Measurements from ENCODE around the gene KRTAP5-2. TPM values are rescaled to one million over a fixed set of nuclear protein-coding genes. Genes with fewer than 3 reads are reported as not detected.
A peak's percentile ranks its signal among the peaks of the same experiment; 100 is the strongest.
"Not testable (repeated sequence)": the region's sequence is repeated elsewhere in the genome, so short reads cannot be mapped to it uniquely, and the experiment has no call there.

Gene KRTAP5-2
- total RNA-seq, 2 donors from 2014 or later = not detected

DNA sequence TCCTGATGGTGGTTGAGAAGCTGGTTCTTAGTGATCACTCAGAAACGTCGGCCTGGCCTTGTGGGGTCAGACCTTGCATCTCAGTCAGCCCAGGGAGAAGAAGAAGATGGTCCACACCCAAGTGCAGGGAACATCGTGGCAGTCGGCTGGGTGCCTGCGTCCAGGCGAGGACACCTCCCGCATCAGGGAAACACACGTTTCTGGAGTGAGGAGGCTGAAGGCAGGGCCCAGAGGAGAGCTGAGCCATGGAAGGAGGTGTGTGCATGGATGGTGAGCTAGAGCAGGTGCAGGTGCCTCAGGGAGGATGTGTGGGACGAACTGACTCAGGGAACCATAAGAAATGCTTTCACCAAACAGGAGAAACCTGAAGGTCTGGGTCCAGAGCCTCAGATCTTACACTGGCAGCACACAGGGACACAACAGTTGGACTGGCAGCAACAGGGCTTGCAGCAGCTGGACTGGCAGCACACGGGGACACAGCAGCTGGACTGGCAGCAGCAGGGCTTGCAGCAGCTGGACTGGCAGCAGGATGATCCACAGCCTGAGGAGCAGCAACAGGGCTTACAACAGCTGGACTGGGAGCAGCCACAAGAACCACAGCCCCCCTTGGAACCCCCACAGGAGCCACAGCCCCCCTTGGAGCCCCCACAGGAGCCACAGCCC is 632 bp downstream of the KRTAP5-2 start:
- DNase-seq (no peak), ATAC-seq (no peak)
- intact Hi-C loops (cut with DNase I, micrococcal nuclease) = no loop called here

DNA sequence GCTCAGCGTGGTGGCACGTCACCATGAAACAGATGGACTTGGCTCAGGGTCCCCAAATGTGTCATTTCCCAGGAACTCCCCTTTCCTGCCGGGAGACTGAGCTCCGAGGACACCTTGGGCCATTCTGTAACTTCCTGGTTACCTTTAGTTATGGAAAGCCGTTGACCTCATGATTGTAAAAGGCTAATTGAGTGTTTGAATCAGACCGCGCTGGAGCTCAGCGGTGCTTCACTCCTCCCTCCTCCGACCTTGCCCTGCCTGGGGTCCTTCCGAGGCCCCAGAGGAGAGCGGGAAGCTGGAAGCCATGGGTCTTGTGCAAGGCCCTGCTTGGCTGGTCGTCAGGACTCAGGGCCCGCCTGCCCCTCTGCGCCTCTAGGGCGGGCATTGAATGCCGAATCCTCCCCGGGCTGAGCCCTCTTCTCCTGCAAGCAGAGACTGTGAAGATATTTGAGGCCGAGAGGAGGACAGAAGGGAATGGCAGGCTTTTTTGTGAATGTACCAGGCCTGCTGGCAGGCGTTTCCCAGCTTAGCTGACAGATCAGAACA is 1.4 kb downstream of the KRTAP5-2 start:
- ATAC-seq = peak; percentile 87
- intact Hi-C loops (cut with DNase I, micrococcal nuclease) = not testable (repeated sequence)
- peak; percentile 42 to 60 for DNase-seq

DNA sequence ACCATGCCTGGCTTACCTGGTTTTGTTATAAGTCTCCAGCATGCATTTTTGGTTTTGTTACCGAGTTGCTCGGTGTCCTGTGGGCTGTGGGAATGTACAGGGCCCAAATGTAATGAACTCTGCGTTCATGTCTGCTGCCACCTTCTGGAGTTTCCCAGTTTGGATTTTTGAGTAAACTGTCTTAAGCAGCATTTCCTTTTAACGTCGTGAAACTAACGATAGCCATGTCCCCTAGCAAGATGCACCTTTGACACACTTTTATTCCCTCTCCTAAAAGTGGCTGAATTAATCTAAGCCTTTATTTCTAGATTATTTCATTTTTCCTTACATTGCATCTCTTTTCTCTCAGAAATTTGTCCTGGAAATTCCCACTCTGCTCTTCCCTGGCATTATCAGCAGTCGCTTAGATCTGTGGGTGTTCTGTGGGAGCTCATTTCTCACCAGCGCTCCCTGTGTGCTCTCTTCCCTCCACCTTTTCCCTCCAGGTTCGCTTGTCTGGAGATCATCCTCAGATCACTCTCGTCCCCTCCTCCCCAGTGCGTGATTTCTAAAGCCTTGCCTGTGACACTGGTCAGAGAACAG is 2.0 kb downstream of the KRTAP5-2 start:
- intact Hi-C loops (cut with DNase I, micrococcal nuclease); DNase-seq: not testable (repeated sequence)
- peak; percentile 49 for ATAC-seq

DNA sequence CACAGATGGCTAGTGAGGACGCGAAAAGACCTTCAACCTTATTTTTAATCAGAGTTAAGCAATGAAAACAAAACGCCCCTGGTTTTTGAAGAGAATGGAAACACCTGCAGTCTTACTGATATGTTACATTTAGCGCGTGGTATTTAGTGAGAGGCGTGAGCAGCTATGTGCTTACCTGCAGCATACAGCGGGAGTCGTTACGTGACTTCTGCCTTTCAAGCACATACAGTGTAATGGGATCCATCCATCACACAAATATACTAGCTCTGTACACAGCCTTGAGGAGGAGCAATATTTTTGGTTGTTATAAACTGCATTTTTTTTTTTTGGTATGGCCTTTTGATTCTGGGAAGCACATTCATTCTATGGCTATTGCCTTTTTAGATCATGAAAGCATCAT is 5.5 kb downstream of the KRTAP5-2 start:
- ATAC-seq (no peak), DNase-seq (no peak)
- intact Hi-C loops (cut with DNase I, micrococcal nuclease) = no loop called here

DNA sequence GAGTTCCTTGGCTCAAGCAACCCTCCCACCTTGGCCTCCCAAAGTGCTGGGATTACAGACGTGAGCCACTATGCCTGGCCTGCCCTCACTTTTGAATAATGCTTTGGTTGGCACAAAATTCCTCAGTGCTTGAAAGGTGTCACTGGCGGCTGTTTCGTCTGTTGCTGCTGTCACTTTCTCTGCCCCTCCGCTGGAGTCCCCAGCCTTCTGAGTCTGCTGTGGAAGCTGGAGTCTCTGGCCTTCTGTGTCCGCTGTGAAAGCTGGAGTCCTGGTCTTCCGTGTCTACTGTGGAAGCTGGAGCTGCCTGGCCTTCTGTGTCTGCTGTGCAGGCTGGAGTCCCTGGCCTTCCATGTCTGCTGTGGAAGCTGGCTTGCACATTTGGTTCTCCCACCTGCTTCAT is 8.1 kb downstream of the KRTAP5-2 start:
- DNase-seq = no peak
- intact Hi-C loops (cut with DNase I, micrococcal nuclease) = no loop called here
- no peak for ATAC-seq

DNA sequence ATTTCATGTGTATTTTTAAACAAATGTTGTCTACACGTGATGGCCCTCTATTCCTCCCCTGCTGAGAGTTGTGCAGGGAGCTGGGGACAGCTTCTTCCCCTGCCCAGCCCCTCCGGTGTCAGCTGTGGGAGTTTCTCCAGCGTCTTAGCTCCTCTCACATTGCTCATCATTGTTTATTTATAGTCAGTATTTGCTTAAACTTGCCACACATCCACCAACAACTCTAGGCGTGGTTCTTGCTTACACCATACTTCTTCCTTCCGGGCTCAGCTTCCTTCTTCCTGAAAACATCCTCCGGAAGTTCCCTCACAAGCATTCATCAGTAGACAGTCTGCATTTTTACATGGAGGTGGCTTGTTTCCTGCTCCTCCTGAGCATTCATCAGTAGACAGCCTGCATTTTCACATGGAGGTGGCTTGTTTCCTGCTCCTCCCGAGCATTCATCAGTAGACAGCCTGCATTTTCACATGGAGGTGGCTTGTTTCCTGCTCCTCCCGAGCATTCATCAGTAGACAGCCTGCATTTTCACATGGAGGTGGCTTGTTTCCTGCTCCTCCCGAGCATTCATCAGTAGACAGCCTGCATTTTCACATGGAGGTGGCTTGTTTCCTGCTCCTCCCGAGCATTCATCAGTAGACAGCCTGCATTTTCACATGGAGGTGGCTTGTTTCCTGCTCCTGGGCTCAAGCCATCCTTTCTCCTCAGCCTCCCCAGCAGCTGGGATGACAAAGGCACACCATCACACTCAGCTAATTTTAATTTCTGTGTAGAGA is 8.7 kb downstream of the KRTAP5-2 start:
- DNase-seq; intact Hi-C loops (cut with DNase I, micrococcal nuclease): not testable (repeated sequence)

DNA sequence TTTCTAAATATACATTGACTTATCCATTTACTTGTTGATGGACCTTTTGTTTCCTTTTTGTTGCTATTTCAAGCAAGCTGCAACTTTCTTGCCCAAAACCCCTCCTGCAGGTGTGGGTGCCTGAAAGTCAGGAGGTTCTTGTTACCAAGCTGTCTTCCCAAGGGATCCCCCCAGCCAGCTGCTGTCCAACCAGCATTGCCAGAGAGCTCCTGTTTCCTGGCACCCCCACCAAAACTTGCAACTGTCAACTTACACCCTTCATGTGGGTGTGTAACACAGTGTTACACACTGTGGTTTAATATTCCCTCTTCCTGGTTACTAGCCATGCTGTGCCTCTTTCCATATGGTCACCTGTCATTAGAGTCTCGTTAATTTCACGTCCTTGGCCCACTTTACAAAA is 11.4 kb downstream of the KRTAP5-2 start:
- ATAC-seq = peak; percentile 11
- DNase-seq = no peak
- intact Hi-C loops (cut with DNase I, micrococcal nuclease) = no loop called here

More for the DNA sequence above, 8.7 kb downstream of the KRTAP5-2 start:
- ATAC-seq = peak; percentile 76

DNA sequence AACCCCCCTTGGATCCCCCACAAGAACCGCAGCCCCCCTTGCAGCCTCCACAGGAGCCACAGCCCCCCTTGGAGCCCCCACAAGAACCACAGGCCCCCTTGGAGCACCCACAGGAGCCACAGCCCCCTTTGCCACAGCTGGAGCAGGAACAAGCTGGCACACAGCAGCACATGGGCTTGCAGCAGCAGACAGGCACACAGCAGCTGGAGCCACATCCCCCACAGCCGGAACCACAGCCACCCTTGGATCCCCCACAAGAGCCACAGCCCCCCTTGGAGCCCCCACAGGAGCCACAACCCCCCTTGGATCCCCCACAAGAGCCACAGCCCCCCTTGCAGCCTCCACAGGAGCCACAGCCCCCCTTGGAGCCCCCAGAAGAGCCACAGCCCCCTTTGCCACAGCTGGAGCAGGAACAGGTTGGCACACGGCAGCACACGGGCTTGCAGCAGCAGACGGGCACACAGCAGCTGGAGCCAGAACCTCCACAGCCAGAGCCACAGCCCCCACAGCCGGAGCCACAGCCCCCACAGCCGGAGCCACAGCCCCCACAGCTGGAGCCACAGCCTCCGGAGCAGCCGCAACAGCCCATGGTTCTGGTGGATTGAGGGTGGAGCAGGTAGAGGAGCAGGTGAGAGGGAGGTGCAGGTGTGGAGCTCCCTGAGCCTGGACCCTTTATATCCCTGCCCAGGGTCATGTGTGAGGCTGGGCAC is 13.3 kb downstream of the KRTAP5-2 start, which contains the start of gene KRTAP5-1:
TSS of gene KRTAP5-1 (minus strand) at position 623 of the 710 bp plus-strand sequence. CDS start at position 589, 34 bp downstream.
- intact Hi-C loops (cut with DNase I, micrococcal nuclease); DNase-seq; ATAC-seq: not testable (repeated sequence)

DNA sequence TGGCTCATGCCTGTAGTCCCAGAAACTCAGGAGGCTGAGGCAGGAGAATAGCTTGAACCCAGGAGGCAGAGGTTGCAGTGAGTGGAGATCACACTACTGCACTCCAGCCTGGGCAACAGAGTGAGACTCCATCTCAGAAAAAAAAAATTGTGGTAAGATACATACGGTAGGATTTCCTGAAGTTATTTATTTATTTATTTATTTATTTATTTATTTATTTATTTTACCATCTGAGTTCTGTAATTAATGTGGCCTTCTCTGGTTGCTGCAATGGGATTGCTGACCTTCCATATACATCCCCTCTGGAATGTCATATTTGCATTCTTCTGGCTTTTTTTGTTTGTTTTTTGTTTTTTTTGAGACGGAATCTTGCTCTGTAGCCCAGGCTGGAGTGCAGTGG is 15.2 kb downstream of the KRTAP5-2 start:
- DNase-seq; ATAC-seq; intact Hi-C loops (cut with DNase I, micrococcal nuclease): not testable (repeated sequence)

DNA sequence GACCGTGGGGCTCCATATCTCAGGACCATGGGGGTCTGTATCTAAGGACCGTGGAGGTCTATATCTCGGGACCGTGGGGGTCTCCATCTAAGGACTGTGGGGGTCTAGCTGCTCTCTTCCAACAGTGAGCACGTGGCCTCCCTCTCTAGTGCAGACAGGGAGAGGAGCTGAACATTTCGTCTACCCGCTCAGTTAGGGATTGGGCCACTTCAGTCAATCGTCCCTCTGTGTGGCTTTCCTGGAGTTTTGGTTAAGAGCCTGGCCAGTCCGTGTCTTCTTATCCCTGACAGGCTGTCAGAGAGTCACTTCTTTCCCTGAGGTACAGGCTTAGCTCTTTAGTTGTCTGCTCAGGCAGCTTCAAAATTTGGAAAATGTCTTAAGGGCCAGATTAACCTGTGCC is 16.1 kb downstream of the KRTAP5-2 start:
- intact Hi-C loops (cut with DNase I, micrococcal nuclease) = no loop called here
- ATAC-seq = no peak
- no peak for DNase-seq

DNA sequence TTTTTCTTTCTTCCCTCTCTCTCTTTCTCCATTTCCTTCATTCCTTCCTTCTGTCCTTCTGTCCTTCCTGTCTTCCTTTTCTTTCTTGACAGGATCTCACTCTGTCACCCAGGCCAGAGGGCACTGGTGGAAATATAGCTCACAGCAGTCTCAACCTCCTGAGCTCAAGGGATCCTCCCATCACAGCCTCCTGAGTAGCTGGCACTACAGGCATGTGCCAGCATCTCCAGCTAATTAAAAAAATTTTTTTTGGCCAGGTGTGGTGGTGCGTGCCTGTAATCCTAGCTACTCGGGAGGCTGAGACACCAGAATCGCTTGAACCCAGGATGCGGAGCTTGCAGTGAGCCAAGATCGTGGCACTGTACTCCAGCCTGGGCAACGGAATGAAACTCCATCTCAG is 21.3 kb downstream of the KRTAP5-2 start:
- ATAC-seq = no peak
- intact Hi-C loops (cut with DNase I, micrococcal nuclease) = no loop called here
- DNase-seq = no peak

DNA sequence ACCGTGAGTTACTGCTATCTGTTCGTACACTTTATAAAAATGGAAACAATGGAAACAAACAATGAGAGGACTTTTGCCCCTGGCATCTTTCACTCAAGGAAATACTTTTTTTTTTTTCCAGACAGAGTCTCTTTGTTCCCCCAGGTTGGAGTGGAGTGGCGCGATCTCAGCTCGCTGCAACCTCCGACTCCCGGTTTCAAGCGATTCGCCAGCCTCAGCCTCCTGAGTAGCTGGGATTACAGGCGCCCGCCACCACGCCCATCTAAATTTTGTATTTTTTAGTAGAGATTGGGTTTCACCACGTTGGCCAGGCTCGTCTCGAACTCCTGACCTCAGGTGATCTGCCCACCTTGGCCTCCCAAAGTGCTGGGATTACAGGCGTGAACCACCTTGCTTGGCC is 22.3 kb downstream of the KRTAP5-2 start:
- ATAC-seq; intact Hi-C loops (cut with DNase I, micrococcal nuclease); DNase-seq: not testable (repeated sequence)

DNA sequence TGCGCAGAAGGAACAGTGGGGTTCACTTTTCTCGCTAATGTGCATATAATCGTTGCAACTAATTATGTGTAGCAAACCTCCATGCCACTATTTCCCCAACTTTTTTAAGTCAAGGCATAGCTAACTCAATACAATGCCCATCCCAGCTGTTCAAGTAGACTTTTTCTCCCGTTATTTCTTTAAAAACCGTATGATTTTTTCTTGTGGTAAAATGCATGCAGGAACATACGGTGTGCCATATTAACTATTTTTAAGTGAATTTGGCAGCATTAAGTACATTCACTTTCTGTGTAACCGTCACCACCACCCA is 23.2 kb downstream of the KRTAP5-2 start:
- intact Hi-C loops (cut with DNase I, micrococcal nuclease) = no loop called here
- no peak for DNase-seq
- no peak for ATAC-seq

DNA sequence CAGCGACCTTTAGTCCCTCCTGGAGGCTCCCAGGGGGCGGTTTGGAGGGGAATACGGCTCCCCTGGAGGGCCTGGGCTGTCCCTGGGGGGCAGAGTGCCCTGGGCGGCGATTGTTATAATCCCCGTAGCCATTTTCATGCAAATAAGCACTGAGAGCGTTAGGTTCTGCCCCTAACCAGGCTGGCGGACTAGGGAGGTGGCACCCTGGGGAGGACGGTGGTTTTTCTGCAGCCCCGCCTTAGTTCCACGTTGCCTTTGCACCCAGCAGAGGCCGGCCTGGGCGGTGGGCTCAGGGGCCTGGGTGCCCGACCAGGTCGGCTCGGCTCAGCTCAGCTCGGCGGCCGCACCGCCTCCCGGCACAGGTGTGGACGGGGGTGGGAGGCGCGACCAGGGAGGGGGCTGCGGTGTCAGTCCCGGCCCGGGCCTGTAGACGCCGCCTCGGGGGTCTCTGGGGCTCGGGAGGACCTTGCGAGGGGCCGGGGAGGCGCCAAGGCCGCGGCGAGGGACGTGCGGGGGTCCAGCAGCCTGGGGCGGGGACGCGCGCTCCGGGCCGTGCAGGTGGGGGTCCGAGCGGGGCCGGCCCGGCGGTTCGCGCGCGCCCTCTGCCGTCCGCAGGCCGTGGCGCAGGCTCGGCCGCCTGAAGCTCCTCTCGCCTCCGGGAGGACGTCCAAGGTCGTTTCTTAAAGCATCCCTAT is 23.7 kb downstream of the KRTAP5-2 start:
- intact Hi-C loops (cut with DNase I, micrococcal nuclease) = no loop called here
- peak; percentile 73 to 74 for DNase-seq
- ATAC-seq = peak; percentile 45

DNA sequence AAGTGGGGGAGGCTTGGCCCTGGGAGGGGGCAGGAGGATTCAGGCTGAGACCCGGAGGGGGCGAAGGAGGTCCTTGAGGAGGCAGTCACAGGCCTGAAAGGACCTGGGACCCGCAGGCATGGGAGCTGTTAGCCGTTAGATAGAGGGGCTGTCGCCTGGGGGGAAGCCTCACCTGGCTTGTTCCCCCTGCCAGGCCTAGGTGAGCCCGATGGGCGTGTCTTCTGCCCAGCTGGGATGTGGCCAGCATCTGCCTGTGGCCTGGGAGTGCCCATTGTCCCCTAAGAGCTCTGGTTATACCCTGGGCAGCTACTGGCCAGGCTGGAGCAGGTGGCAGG is 24.2 kb downstream of the KRTAP5-2 start:
- ATAC-seq (peak; percentile 59), DNase-seq (peak; percentile 83 to 88)
- intact Hi-C loops (cut with DNase I, micrococcal nuclease) = no loop called here

DNA sequence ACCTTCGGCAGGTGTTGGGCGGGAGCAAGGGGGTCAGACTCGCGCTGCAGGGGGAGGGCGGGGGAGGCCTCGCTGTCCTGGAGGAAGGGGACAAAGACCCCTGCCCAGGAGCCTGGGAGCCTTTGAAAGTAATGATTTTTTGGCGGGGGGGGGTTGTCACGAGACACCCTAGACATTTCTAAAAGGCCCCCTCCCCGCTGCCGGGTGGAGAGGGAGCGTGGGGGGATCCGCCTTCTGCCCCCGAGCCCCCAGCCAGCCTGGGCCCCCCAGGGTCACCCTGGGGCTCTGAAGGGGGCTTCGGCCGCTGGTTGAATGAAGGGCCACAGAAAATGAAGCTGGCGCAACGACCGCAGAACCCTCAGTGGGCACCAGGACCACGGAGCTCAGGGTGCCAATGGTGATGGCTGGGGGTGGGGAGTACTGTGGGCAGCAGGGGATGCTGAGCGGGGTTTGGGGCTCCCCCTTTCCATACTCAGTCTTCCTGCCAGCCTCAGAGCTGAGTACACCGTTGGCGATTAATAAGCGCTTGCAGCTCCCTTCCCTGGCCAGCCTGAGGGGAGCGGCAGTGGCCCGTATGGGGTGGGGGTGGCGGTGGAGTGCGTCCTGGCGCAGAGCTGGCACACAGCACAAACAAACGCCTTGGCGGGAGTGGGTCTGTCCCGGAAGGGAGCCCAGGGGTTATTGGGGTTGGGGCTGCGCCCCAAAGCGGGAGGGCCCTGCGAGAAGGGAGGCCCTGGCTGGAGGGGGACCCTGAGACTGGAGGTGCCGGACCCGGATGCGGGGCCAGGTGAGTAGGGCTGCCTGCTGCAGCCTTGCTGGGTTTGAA is 24.8 kb downstream of the KRTAP5-2 start:
- DNase-seq (peak; percentile 72 to 76), ATAC-seq (peak; percentile 42)
- intact Hi-C loops (cut with DNase I, micrococcal nuclease) = no loop called here

DNA sequence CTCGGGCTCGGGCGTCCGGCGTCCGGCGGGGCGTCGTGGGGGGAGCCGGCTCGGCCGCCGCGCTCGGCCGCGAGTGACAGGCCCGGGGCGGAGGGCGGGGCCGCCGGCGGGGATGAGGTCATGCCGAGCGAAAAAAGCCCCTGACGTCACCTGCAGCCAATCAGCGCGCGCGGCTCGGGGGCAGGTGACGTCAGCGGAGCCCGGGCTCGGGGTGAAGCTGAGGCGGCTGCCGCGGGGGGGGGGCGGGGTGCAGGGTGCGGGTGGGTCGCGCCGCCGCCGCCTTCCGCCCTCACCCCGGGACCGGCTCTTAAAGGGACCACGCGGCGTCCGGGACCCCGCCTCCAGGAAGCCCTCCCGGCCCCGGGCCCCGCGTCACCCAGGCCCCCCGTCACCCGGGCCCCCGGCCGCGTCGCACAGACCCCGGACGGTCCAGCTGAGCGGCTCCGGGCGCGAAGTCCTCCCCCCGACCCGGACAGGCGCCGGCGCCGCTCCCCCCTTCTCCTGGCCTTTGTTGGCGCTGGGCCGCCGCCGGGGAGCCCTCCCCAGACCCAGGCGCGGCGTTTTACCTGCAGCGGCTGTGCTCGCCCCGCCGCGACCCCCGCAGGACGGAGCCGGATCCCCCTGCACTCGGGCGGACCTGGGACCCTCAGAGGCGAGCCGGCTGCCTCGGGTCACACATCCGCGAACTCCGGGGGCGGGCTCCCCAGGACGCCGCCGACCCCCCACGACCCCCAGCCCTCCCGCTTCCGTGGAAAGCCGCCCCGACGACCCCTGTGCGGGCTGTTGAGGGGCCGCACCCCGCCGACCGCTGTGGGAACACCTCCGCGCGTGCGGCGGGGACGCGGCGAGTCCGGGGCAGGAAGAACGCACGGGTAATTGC is 25.7 kb downstream of the KRTAP5-2 start, which contains the start of gene DUSP8:
TSS of gene DUSP8 (minus strand) at position 75 of the 880 bp plus-strand sequence. CDS start 6,445 bp downstream, outside the sequence.
- intact Hi-C loops (cut with DNase I, micrococcal nuclease) = no loop called here
- DNase-seq (peak; percentile 91 to 96), ATAC-seq (peak; percentile 35)

Measured in left colon (tissue), 2 donors.